ENCODE data around the gene TLR10.
"Not testable (repeated sequence)": the region's sequence is repeated elsewhere in the genome, so short reads cannot be mapped to it uniquely, and the experiment has no call there.

TLR10 gene, protein sequence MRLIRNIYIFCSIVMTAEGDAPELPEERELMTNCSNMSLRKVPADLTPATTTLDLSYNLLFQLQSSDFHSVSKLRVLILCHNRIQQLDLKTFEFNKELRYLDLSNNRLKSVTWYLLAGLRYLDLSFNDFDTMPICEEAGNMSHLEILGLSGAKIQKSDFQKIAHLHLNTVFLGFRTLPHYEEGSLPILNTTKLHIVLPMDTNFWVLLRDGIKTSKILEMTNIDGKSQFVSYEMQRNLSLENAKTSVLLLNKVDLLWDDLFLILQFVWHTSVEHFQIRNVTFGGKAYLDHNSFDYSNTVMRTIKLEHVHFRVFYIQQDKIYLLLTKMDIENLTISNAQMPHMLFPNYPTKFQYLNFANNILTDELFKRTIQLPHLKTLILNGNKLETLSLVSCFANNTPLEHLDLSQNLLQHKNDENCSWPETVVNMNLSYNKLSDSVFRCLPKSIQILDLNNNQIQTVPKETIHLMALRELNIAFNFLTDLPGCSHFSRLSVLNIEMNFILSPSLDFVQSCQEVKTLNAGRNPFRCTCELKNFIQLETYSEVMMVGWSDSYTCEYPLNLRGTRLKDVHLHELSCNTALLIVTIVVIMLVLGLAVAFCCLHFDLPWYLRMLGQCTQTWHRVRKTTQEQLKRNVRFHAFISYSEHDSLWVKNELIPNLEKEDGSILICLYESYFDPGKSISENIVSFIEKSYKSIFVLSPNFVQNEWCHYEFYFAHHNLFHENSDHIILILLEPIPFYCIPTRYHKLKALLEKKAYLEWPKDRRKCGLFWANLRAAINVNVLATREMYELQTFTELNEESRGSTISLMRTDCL

DNA sequence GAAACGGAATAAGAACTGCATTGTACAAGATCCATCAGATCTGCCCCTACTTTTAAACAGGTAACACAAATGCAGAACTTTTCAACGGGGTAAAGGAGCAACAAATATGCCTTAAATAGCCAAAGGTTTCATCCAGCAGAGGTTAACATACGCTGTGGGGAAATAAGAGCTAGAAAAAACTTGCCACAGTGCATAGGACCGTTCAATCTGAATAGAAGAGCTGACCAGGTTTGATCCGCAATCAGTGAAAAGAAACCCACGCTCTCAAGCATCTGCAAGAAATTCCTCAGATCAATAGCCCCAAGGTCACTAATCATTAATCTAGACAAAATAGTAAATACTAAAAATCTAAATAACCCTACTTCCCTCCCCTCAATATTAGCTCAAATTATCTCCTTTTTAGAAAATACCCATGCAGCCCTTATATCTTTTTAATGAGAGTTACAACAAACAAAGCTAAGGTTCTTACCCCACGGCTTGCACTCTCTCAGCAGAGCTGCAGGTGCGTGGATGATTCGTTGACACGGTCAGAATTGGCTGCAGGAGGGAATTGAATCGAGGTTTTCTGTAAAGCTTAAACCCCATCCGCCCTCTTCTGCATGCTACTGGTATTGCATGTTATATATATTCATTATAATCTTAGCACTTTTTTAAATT is at the start of gene TLR10:
TSS of gene TLR10 (minus strand) at position 539 of the 657 bp plus-strand sequence. CDS start 7,400 bp downstream, outside the sequence.
- no peak for DNase-seq (ENCODE audit: low read depth in 2 of 2)

DNA sequence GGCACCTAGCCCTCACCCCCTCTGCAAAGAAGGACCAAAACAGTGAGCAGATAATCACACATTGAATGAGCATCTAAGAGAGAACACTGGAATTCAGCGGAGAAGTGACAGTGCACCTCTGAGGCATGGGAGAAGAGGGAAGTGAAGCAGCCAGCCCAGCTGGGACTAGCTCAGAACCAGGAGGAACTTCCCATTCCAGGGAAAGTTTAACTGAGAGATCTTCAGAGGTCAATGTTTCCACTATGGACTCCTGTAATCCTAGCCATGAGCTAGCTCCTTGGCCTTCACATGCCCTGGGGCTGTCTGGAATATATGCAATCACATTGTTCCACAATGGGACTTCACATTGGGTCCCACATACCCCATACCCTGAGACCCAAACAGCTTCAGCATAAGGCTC is 49.4 kb upstream of the TLR10 start:
- no peak for DNase-seq (ENCODE audit: low read depth in 2 of 2)

DNA sequence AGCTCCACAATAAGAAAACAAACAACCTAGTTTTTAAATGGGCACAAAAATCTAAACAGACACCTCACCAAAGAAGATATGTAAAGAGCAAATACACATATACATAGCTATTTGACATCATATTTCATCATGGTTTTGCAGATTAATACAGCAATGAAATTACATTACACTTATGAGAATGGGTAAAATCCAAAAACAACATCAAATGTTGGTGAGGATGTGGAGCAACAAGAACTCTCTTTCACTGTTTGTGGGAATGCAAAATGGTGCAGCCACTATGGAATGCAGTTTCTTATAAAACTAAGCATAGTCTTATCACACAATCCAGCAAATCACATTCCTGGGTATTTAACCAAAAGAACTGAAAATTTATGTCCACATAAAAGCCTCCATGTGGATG is 48.9 kb upstream of the TLR10 start:
- DNase-seq (ENCODE audit: low read depth in 2 of 2): no peak

DNA sequence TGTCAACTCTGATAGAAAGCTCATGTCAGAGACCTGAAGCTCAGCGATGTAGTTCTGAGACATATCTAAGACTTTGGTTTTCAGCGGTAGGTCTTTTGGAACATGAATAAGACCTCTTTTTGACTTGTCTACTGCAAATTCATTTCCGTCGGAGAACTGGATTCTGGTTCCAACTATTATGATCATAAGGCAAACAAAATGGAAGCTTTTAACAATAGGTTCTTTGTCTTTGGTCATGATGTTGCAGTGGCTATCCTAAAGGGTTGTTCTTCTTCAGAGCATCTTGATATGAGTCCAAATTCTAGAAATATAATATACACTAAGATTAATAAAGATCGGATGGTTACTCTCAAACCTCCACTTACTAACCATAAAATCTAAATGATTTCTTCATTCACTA is 46.4 kb upstream of the TLR10 start:
- no peak for DNase-seq (ENCODE audit: low read depth in 2 of 2)

DNA sequence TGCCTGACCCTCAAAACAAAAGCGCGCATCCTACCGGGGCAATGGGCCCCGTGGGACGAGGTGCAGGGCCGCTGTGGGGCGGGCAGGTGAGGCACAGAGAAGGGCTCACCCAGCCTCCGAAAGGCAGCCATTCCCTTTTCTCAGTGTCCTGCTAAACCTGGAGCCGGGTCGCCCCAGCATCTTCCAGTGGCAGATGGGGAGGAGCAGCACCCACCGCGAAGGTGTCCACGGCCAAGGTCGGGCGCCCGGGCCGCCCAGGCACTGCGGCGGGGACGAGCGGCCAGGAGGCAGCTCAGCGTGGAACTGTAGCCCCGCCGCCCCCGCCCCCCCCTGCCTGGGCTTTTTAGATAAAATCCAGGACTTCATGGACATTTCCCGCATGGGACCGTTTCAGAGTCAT is 41.0 kb upstream of the TLR10 start:
- no peak for DNase-seq (ENCODE audit: low read depth in 2 of 2)

DNA sequence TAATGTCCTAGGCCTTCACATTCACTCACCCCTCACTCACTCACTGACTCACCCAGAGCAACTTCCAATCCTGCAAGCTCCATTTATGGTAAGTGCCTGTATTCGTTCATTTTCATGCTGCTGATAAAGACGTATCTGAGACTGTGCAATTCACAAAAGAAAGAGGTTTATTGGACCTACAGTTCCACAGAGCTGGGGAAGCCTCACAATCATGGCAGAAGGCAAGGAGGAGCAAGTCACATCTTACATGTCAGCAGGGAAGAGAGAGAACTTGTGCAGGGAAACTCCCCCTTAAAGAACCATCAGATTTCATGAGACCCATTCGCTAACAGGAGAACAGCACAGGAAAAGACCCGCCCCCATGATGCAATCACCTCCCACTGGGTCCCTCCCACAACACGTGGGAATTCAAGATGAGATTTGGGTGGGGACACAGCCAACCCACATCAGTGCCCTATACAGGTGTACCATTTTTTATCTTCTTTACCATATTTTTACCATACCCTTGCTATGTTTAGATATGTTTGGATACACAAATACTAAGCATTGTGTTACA is 40.0 kb upstream of the TLR10 start:
- DNase-seq (ENCODE audit: low read depth in 2 of 2): no peak

DNA sequence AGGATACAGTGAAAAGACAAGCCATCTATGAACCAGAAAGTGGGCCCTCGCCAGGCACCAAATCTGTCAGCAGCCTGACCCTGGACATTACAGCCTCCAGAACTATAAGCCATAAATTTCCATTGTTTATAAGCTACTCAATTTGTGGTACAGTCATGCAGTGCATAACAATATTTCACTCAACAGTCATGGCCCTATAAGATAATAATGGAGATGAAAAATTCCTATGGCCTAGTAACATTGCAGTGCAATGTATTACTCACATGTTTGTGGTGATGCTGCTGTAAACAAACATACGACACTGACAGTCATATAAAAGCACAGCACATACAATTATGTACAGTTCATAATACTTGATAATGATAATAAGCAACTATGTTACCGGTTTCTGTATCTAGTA is 38.9 kb upstream of the TLR10 start:
- no peak for DNase-seq (ENCODE audit: low read depth in 2 of 2)

DNA sequence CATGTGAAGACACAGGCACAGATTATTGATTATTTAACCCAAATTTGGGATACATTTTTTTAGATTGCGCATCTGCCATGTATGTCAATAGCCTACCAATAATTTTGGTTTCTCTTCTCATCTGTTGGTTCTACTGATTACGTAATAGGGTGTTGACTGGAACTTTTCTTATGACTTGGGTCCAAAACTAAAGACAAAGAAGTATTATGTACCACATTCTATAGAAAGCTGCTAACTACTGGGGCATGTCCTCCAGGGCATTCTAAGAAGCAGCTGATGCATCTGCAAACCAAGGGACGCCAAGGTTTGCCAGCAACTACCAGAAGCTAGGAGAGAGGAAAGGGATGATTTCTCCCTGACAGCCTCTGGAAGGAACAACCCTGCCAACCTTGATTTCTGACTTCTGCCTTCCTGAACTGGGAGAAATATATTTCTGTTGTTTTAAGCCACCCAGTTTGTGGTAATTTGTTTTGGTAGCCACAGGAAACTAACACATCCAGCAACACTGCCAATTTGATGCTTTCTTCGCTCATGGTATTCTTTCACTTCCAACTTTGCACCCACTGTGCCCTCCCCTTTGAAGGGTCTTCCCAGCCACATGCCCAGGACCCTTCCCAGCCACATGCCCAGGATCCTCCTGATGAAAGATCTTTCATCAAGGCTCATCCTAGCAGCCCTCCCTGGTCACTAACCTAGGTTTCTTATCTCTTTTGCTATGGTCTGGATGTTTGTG is 37.7 kb upstream of the TLR10 start:
- DNase-seq (ENCODE audit: low read depth in 2 of 2): no peak

DNA sequence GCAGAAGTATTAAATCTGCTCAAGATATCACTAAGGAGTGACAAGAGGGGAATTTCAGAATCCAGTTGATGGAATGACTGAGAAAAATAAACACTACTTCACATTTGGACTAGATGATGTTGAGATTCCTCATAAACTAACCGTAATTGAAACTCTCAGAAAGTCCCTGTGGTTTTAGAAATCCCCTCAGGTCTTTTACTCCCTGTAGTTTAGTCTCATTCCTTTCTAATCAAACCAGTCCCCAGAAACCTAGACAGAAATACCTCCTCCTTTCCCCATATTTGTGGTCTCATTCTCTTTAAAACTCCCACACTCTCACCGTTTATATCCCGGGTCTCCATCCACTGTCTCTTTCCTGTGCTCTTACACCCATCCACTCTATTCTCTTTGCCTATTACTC is 36.8 kb upstream of the TLR10 start:
- DNase-seq (ENCODE audit: low read depth in 2 of 2): no peak

DNA sequence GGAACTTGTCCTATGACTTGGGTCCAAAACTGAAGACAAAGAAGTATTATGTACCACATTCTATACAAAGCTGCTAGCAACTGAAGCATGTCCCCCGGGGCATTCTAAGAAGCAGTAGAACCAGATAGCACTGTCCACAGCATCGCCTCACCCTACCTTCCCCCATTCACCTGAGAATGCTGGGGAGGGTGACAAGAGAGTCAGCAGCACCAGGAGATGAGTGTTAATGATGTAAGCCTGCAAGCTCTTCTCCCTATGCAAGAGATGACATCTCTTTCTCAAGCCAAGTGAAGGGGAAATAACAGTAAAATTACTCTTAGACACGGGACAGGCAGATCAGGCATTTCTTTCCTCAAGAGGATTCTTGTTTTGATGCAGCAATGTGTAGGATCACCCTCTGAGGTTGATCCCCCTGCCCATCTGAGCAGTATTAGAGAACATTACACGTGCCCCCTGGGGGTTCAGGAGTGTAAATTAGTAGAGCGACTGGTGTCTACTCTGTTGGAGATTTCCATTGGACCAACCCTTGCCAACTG is 35.7 kb upstream of the TLR10 start:
- DNase-seq (ENCODE audit: low read depth in 2 of 2): no peak

DNA sequence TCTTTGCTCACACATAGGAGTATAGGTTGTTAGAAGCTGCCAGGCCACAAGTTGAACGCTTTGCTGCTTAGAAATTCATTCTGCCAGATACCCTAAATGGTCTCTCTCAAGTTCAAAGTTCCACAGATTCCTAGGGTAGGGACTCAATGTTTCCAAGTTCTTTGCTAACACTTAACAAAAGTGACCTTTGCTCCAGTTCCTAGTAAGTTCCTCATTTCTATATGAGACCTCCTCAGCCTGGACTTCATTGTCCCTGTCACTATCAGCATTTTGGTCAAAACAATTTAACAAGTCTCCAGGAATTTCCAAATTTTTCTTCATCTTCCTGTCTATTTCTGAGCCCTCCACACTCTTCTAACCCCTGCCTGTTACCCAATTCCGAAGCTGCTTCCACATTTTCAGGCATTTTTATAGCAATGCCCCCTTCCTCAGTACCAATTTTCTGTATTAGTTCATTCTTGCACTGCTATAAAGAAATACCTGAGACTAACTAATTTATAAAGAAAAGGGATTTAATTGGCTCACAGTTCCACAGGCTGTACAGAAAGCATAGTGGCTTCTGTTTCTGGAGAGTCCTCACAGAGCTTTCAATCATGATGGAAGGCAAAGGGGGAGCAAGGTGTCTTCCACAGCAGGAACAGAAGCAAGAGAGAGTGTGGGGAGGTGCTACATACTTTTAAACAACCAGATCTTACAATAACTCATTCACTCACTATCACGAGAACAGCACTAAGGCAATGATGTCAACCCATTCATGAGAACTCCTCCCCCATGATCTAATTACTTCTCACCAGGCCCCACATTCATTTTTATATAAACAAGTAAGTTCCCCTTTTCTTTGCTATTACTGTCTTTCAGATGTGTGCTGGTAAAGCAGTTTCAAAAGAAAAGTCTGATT is 33.3 kb upstream of the TLR10 start:
- no peak for DNase-seq (ENCODE audit: low read depth in 2 of 2)

DNA sequence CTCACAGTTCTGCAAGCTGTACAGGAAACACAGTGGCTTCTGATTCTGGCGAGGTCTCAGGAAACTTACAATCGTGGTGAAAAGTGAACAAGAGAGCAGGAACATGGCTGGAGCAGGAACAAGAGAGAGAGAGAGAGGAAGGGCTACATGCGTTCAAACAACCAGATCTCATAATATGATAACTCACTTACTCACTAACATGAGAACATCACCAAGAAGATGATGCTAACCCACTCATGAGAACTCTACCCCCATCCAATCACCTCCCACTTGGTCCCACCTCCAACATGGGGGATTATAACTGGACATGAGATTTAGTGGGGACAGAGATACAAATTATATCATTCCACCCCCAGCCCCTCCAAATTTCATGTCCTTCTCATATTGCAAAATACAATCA is 31.6 kb upstream of the TLR10 start:
- no peak for DNase-seq (ENCODE audit: low read depth in 2 of 2)

DNA sequence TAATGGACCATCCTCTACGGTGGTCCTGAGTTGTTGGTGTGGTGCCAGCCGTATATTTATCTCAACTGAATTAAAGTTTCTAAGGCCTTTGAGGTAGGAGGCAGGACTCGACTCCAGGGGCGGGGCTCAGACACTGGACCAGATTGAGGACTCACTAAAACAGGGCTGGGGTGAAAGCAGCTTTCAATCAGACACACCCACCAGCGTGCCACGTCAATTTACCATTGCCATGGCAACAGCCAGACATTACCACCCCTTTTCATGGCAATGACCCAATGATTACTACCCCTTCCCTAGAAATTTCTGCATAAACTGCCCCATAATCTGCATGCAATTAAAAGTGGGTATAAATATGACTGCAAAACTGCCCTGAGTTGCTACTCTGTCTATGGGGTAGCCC is 28.5 kb upstream of the TLR10 start:
- DNase-seq (ENCODE audit: low read depth in 2 of 2): no peak

DNA sequence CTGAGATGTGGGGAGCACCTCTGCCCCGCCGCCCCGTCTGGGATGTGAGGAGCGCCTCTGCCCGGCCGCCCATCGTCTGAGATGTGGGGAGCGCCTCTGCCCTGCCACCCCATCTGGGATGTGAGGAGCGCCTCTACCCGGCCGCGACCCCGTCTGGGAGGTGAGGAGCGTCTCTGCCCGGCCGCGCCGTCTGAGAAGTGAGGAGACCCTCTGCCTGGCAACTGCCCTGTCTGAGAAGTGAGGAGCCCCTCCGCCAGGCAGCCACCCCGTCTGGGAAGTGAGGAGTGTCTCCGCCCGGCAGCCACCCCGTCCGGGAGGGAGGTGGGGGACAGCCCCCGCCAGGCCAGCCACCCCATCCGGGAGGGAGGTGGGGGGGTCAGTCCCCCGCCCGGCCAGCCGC is 24.7 kb upstream of the TLR10 start:
- DNase-seq (ENCODE audit: low read depth in 2 of 2): not testable (repeated sequence)

DNA sequence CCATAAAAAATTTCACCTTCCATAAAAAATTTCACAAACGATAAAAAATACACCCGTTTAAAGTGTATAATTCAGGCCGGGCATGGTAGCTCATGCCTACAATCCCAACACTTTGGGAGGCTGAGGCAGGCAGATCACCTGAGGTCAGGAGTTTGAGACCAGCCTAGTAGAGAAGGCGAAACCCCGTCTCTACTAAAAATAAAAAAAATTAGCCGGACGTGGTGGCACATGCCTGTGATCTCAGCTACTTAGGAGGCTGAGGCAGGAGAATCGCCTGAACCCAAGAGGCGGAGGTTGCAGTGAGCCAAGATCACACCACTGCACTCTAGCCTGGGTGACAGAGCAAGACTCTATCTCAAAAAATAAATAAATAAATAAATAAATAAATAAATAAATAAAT is 23.5 kb upstream of the TLR10 start:
- not testable (repeated sequence) for DNase-seq (ENCODE audit: low read depth in 2 of 2)

DNA sequence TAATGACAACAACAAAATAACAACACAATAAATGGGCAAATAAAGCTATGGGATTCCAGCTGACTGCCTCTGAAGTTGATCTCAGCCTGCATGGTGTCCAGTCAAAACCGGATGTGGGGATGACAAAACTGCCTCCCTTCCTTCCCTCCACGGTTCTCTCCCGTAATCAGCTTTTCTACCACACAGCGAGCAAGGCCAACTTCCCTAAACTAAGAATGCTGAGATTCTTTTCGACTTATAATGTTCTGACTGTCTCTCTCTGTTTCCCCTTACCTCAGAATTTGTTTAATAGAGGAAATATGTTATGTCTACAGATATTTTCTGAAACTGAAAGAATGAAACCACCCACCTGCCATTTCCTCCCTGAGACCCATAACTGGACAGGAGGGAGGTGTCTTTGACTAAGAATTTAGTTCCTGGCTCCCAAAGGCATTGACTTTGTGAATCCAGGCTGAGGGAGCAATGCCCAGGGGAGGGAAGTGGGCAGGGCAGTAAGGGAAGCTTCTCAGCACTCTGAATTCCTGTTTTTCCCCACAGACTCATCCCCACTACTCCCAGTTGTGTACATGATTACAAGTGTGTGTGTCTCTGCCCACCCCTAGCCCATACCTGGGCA is 22.8 kb upstream of the TLR10 start:
- no peak for DNase-seq (ENCODE audit: low read depth in 2 of 2)

DNA sequence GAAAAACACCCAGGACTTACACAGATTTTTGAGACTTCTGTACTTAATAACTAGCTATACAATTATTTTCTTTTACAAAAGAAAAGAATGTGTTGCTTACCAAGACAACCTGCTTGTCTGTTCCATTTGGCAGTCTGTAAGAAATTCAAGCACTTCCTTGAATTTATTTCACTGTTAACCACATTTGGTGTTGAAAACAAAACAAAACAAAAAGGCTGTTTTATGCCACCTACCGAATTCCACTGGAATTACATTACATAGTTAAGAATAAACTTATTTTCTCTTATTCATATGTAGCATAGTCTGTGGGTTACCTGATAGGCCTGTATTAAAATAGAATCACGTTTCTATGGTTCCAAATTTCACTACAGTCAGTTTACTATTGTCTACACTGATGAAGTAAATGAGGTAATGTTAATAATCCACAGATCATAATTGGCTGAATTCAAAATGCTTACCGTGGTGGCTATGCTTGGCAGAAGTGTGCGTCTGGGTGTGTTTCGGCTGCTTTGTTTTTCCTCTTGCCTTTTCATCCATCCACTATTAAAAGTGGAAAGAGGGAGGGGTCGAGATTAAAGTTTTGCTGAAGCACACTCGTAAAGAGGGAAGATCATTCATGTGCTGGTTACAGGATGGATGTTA is 22.0 kb upstream of the TLR10 start, which contains the start of gene TLR1:
TSS of gene TLR1 (minus strand) at position 138 of the 642 bp plus-strand sequence. CDS start 5,960 bp downstream, outside the sequence.
- no peak for DNase-seq (ENCODE audit: low read depth in 2 of 2)

DNA sequence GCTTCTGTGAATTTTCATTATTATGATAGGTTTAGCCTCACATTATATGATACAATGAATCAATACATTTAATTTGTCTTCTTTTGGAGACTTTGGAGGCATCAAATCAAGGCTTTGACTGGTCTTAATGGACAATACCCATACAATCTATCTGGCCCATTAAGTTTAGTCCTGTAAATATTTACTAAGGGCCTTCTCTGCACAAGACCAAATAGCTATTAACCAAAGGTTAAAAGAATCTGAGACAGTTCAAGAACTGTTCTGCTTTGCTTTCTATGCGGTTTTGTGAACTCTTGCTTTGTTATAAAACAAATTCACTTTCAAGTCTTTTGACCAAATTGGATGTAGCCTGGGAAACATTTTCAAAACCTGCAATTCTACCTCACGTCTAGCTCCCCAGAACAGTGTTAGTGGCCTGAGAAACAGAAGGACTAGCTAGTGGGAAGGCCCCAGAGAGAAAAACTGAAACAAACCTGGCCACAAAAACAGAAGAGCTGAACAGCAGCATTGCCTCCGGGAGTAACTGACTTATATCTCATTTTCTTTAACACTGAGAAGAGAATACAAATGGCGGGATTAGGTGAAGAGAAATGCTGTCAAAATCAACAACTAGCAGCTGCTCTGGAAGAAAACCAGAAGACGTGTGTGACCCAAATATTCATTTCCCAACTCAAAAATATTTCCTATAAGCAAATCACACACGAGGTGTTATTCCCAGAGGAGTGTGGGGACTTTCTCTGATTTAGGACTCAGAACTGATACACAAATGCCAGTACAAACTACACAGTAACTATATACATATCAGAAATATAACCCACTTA is 21.3 kb upstream of the TLR10 start:
- DNase-seq (ENCODE audit: low read depth in 2 of 2): peak in 1 of 2 donors; percentile 8

All from stimulated activated CD8-positive, alpha-beta memory T cell treated with anti-CD3 and anti-CD28 coated beads, Interleukin-15, amount 100 ng/mL, for 48 hours (primary cell).